ENCODE results near the gene AAMP.

DNA sequence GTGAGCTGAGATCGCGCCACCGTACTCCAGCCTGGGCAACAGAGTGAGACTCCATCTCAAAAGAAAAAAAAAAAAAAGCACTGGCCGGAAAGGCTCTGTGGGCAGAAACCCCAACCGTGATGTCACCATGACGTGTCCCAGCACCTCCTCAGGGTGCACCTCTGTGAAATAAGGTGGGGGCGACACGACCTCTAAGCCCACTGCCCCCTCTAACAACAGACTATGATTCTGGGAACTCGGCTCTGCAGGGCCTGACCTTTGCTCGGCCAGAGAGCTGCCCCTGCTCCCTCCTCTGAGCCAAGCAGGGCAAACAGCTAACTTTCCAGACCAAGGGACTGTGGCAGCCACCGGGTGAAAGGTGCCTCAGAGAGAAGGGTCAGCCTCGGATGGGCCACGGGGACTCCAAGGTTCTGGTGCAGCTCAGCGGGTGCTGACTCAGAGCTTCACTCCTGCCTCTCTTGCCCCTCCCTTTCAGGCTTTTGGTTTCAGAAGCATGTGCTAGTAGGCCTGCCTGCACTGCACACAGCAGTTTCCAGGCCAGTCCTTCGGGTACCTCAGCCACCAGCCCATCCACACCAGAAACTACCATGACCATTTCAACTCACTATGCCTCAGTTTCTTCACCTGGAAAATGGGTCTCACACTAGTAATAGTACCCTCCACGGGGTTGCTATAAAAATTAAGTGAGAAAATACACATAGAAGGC, 14.3 kb upstream of the AAMP start:
- peak; percentile 29 for TF ChIP-seq POLR2A (IDR thresholded peaks at IDR 0.05; ENCODE audit: low read length)
- no peak for TF ChIP-seq GATA1 (IDR thresholded peaks at IDR 0.05; ENCODE audit: low read depth, low read length)

Measured in erythroblast (primary cell).